ENCODE data around the gene UMODL1. TPM values are rescaled to one million over a fixed set of nuclear protein-coding genes. Genes with fewer than 3 reads are reported as not detected.

Gene UMODL1
- total and polyA plus RNA-seq, 2 donors from 2014 or later = 0.39 TPM; not detected in 1

DNA sequence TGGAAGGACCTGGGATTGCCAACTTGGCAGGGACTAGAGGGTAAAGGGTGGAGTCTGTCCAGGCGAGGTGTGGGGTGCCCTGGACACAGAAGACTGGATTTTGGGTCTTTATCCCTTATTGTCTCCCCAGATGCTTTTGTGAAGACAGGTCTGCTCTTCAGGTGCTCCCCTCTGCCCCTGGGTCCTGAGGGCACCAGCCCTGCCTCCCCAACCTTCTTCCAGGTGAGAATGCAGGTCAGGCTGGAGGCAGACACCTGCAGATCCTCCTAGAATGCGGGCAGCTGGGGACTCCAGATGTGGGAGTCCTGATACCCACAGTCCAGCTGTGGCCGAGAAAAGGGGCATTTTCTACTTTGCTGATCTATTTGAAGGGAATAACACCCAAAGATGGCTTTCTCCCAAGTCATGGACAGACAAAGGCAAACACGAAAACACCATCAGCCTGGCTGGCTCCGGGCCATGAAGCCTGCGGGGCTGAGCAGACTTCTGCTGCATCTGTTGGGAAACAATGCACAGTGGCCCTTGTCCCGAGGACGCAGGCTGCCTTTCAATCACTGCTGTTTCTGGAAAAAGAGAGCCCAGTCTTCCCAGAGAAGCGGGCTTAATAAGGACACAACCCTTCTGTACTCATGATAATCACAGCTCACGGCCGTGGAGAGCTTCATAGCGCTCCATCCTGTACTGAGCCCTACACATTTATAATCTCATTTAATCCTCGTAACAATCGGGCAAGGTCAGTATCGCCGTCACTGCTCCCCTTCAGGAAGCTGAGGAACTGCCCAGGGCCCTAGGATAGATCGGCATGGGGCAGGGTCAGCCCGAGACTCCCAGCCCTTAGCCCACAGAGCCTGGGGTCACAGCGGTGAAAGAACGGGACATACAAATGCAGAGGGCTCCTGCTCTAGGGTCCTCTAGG lies 85.8 kb downstream of the UMODL1 start:
- peak in 2 of 5 donors; percentile 44 to 54 for DNase-seq
- intact Hi-C loops (cut with DNase I) = no loop called here
- H3K27me3 ChIP-seq (ENCODE audit: control insufficient read depth, insufficient read depth, low read length) = no peaks in the 10 kb centered on the region
- no peaks in the 10 kb centered on the region for H3K9me3 ChIP-seq (ENCODE audit: control insufficient read depth in 2 of 3, insufficient read depth in 1 of 3, low read length in 3 of 3)
- FAIRE-seq = no peak
- no peak overlapping the region for H3K4me3 ChIP-seq (ENCODE audit: low read length in 3 of 3)
- peaks cover 0 to 5% (median 0%) of the 10 kb centered on the region in 3 donors for H3K4me1 ChIP-seq (ENCODE audit: control insufficient read depth in 2 of 3, insufficient read depth in 2 of 3, low read depth in 1 of 3, low read length in 3 of 3)
- TF ChIP-seq, protein P1, sequence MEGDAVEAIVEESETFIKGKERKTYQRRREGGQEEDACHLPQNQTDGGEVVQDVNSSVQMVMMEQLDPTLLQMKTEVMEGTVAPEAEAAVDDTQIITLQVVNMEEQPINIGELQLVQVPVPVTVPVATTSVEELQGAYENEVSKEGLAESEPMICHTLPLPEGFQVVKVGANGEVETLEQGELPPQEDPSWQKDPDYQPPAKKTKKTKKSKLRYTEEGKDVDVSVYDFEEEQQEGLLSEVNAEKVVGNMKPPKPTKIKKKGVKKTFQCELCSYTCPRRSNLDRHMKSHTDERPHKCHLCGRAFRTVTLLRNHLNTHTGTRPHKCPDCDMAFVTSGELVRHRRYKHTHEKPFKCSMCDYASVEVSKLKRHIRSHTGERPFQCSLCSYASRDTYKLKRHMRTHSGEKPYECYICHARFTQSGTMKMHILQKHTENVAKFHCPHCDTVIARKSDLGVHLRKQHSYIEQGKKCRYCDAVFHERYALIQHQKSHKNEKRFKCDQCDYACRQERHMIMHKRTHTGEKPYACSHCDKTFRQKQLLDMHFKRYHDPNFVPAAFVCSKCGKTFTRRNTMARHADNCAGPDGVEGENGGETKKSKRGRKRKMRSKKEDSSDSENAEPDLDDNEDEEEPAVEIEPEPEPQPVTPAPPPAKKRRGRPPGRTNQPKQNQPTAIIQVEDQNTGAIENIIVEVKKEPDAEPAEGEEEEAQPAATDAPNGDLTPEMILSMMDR (IDR thresholded peaks at IDR 0.05; ENCODE audit: borderline replicate concordance, extremely low read depth, insufficient read depth) = no peak
- no peak overlapping the region for H3K9ac ChIP-seq (ENCODE audit: low read length in 3 of 3)
- no peaks in the 10 kb centered on the region for H3K36me3 ChIP-seq (ENCODE audit: control insufficient read depth in 2 of 3, insufficient read depth in 3 of 3, low read length in 3 of 3)
- H3K27ac ChIP-seq (ENCODE audit: low read depth in 2 of 2, low read length in 2 of 2) = no peak overlapping the region

DNA sequence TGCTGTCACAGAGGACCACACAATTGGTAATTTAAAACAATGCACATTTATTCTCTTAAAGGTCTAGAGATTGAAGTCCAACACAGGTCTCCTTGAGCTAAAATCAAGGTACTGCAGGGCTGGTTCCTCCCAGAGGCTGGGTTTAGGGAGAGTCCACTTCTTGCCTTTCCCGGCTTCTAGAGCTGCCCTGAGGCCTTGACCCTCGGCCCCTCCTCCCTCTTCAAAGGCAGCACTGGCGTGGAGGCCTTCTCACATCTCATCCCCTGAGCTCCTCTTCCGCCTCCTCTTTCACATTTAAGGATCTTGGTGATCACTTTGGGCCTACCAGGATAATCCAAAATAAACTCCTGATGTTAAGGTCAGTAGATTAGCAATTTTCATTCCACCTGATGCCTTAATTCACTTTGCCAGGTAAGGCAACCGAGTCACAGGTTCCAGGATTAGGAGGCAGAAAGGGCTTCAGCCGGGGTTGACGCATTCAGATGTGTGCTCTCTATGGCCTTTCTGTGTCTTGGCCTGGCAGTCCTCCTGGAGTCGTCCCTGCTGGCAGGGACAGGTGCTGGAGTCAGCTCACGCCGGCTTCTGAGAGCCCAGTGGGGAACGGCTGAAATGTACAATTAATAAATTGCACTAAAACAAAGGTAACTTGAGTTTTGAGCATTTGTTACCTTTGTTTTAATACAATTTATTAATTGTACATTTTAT lies 86.6 kb downstream of the UMODL1 start:
- no peaks in the 10 kb centered on the region for H3K27me3 ChIP-seq (ENCODE audit: control insufficient read depth, insufficient read depth, low read length)
- no peak overlapping the region for H3K9ac ChIP-seq (ENCODE audit: low read length in 3 of 3)
- H3K9me3 ChIP-seq (ENCODE audit: control insufficient read depth in 2 of 3, insufficient read depth in 1 of 3, low read length in 3 of 3) = no peaks in the 10 kb centered on the region
- no peak for FAIRE-seq
- H3K36me3 ChIP-seq (ENCODE audit: control insufficient read depth in 2 of 3, insufficient read depth in 3 of 3, low read length in 3 of 3) = no peaks in the 10 kb centered on the region
- TF ChIP-seq, protein P1 (IDR thresholded peaks at IDR 0.05; ENCODE audit: borderline replicate concordance, extremely low read depth, insufficient read depth) = no peak
- no peak overlapping the region for H3K27ac ChIP-seq (ENCODE audit: low read depth in 2 of 2, low read length in 2 of 2)
- peaks cover 0 to 4% (median 0%) of the 10 kb centered on the region in 3 donors for H3K4me1 ChIP-seq (ENCODE audit: control insufficient read depth in 2 of 3, insufficient read depth in 2 of 3, low read depth in 1 of 3, low read length in 3 of 3)
- DNase-seq = peak in 1 of 5 donors; percentile 45
- H3K4me3 ChIP-seq (ENCODE audit: low read length in 3 of 3) = no peak overlapping the region
- intact Hi-C loops (cut with DNase I) = no loop called here

DNA sequence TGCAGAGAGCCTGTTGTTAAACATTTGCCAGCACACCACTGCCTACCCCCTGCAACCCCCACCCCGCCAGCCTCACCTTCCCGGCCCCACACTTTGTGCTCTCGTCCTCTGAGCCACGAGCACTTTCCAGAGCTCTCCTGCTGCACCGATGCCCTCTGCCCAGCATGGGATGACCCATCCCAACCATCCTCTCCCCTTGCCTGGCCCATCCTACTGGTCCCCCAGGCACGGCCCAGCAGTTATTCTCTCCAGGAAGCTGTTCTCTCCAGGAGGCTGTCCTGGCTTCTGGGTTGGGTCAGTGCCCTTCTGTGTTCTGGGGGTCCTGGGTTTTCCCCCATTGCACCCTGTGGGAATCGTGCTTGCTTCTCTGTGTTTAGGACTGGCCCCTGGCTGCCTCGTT lies 87.7 kb downstream of the UMODL1 start:
- no peaks in the 10 kb centered on the region for H3K9me3 ChIP-seq (ENCODE audit: control insufficient read depth in 2 of 3, insufficient read depth in 1 of 3, low read length in 3 of 3)
- no peaks in the 10 kb centered on the region for H3K27me3 ChIP-seq (ENCODE audit: control insufficient read depth, insufficient read depth, low read length)
- H3K4me3 ChIP-seq (ENCODE audit: low read length in 3 of 3) = no peak overlapping the region
- H3K36me3 ChIP-seq (ENCODE audit: control insufficient read depth in 2 of 3, insufficient read depth in 3 of 3, low read length in 3 of 3) = no peaks in the 10 kb centered on the region
- DNase-seq (peak in 1 of 5 donors; percentile 29), FAIRE-seq (no peak)
- H3K4me1 ChIP-seq (ENCODE audit: control insufficient read depth in 2 of 3, insufficient read depth in 2 of 3, low read depth in 1 of 3, low read length in 3 of 3) = peaks cover 0 to 4% (median 0%) of the 10 kb centered on the region in 3 donors
- TF ChIP-seq, protein P1 (IDR thresholded peaks at IDR 0.05; ENCODE audit: borderline replicate concordance, extremely low read depth, insufficient read depth) = no peak
- no peak overlapping the region for H3K9ac ChIP-seq (ENCODE audit: low read length in 3 of 3)
- H3K27ac ChIP-seq (ENCODE audit: low read depth in 2 of 2, low read length in 2 of 2) = no peak overlapping the region
- intact Hi-C loops (cut with DNase I) = no loop called here

Data from kidney (tissue), 14 donors.